ENCODE measurements around the gene SERPINA4.
A peak's percentile ranks its signal among the peaks of the same experiment; 100 is the strongest.

The SERPINA4 gene

GRCh38 chr14:94542111-94542810, 19.0 kb upstream of the SERPINA4 start:
- TF ChIP-seq CTCF (IDR thresholded peaks at IDR 0.05; ENCODE audit: control insufficient read depth, insufficient read depth, low read depth, low read length, missing control alignments), result no peak
- peak; percentile 14 for DNase-seq (ENCODE audit: low read depth)

GRCh38 chr14:94542811-94543440, 18.3 kb upstream of the SERPINA4 start:
- no peak for TF ChIP-seq CTCF (IDR thresholded peaks at IDR 0.05; ENCODE audit: control insufficient read depth, insufficient read depth, low read depth, low read length, missing control alignments)
- DNase-seq (ENCODE audit: low read depth), result no peak
- no peak overlapping the region for H3K4me3 ChIP-seq (ENCODE audit: control insufficient read depth, low read depth, low read length)

More at GRCh38 chr14:94542111-94542810, 19.0 kb upstream of the SERPINA4 start:
- H3K4me3 ChIP-seq (ENCODE audit: control insufficient read depth, low read depth, low read length), result no peak overlapping the region

GRCh38 chr14:94543449-94544124, 17.7 kb upstream of the SERPINA4 start:
- TF ChIP-seq CTCF (IDR thresholded peaks at IDR 0.05; ENCODE audit: control insufficient read depth, insufficient read depth, low read depth, low read length, missing control alignments), result no peak
- no peak overlapping the region for H3K4me3 ChIP-seq (ENCODE audit: control insufficient read depth, low read depth, low read length)
- no peak for DNase-seq (ENCODE audit: low read depth)

- TF ChIP-seq CTCF (IDR thresholded peaks at IDR 0.05; ENCODE audit: control insufficient read depth, insufficient read depth, low read depth, low read length, missing control alignments), result no peak
Measured at GRCh38 chr14:94544726-94545125, 16.5 kb upstream of the SERPINA4 start.

GRCh38 chr14:94545131-94545841, 16.0 kb upstream of the SERPINA4 start:
- no peak for TF ChIP-seq CTCF (IDR thresholded peaks at IDR 0.05; ENCODE audit: control insufficient read depth, insufficient read depth, low read depth, low read length, missing control alignments)
- no peak overlapping the region for H3K4me3 ChIP-seq (ENCODE audit: control insufficient read depth, low read depth, low read length)
- no peak for DNase-seq (ENCODE audit: low read depth)

More at GRCh38 chr14:94544726-94545125, 16.5 kb upstream of the SERPINA4 start:
- no peak for DNase-seq (ENCODE audit: low read depth)
- no peak overlapping the region for H3K4me3 ChIP-seq (ENCODE audit: control insufficient read depth, low read depth, low read length)

- no peak for TF ChIP-seq CTCF (IDR thresholded peaks at IDR 0.05; ENCODE audit: control insufficient read depth, insufficient read depth, low read depth, low read length, missing control alignments)
- H3K4me3 ChIP-seq (ENCODE audit: control insufficient read depth, low read depth, low read length), result no peak overlapping the region
- DNase-seq (ENCODE audit: low read depth), result no peak
Measured at GRCh38 chr14:94547151-94547680, 14.0 kb upstream of the SERPINA4 start.
